DOHH2 (cell line): ENCODE results near the gene C2CD4D.

ENCODE experiments used
- EZH2phosphoT487 ChIP-seq: fragments of 200-600 bp; sonication (generic); IDR thresholded peaks from 2 replicates; pipeline ENCODE4 v1.6.1; 2017; ENCODE audit warnings: borderline replicate concordance, mild to moderate bottlenecking, antibody characterized with exemption, low read length, moderate library complexity, mixed read lengths
- TF ChIP-seq, protein P1 (sequence below): fragments of 200-600 bp; sonication (generic); IDR thresholded peaks from one replicate; pipeline ENCODE4 v1.5.1; 2014; ENCODE audit warnings: antibody characterized with exemption, mild to moderate bottlenecking, low read depth, low read length; ENCODE audit not compliant: poor library complexity, severe bottlenecking

DNA sequence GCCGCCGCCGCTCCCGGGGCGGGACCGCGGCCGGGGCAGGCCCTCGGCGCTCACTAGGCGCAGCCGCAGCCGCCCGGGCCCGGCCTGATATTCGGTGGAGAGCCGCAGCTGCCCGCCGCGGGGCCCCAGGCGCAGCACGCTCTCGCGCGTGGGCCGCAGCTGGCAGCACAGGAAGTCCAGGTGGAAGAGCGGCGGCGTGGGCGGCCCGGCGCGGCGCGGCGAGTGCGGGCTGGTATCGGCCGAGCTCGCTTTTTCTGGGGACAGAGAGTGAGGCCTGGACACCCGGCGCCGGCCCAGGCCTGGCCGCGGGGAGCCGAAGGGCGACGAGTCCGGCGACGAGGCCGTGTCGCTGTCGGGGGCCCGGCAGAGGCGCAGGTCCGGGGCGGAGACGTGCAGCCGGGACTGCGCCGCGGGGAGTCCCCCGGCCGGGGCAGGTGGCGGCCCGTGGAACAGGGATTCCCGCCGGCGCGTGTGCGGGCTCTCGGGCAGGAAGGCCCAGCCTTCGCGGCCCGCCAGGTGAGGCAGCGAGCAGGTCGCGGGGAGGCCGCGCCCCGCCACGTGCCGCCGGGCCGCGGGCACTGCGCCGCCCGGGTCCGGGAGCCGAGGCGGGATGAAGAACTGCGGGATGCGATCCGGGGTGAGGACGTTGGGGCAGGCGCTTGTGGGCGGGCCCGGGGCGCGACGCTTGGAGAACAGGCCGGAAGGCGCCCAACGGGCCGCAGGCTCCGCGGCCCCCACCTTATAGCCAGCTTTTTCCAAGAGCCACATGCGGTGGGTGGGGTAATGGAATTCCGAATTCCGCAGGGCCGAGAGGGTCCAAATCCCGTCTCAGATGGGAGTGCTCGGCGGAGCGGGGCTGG lies 1.2 kb downstream of the C2CD4D start:
- TF ChIP-seq, protein P1, sequence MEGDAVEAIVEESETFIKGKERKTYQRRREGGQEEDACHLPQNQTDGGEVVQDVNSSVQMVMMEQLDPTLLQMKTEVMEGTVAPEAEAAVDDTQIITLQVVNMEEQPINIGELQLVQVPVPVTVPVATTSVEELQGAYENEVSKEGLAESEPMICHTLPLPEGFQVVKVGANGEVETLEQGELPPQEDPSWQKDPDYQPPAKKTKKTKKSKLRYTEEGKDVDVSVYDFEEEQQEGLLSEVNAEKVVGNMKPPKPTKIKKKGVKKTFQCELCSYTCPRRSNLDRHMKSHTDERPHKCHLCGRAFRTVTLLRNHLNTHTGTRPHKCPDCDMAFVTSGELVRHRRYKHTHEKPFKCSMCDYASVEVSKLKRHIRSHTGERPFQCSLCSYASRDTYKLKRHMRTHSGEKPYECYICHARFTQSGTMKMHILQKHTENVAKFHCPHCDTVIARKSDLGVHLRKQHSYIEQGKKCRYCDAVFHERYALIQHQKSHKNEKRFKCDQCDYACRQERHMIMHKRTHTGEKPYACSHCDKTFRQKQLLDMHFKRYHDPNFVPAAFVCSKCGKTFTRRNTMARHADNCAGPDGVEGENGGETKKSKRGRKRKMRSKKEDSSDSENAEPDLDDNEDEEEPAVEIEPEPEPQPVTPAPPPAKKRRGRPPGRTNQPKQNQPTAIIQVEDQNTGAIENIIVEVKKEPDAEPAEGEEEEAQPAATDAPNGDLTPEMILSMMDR: no peak
- no peak; the same call in 1 of the 2 replicates for TF ChIP-seq EZH2phosphoT487
